GM18858 (cell line): ENCODE measurements around the gene RPS15.
A peak's percentile ranks its signal among the peaks of the same experiment; 100 is the strongest.

ENCODE experiments used
- ATAC-seq: cut with Tn5 transposase; IDR thresholded peaks from one replicate; pipeline ENCODE4 v1.9.1; 2021; ENCODE audit not compliant: unreplicated experiment

Gene RPS15

GRCh38 chr19:1401889-1402217 is 36.3 kb upstream of the RPS15 start:
- ATAC-seq, result no peak

- no peak for ATAC-seq
These were observed 35.7 kb upstream of the RPS15 start for GRCh38 chr19:1402411-1403070.

GRCh38 chr19:1406774-1407527 is 31.2 kb upstream of the RPS15 start:
- peak; percentile 68 for ATAC-seq

- ATAC-seq, result no peak
These were observed 30.5 kb upstream of the RPS15 start, which contains the start of gene DAZAP1 for GRCh38 chr19:1407528-1408299. DAZAP1 (plus strand) TSS chr19:1407586; CDS start chr19:1407774, 188 bp downstream.

GRCh38 chr19:1408300-1409203 is 29.6 kb upstream of the RPS15 start:
- ATAC-seq, result no peak

- no peak for ATAC-seq
These were observed 28.8 kb upstream of the RPS15 start for GRCh38 chr19:1409204-1410005.

- no peak for ATAC-seq
These were observed 27.9 kb upstream of the RPS15 start for GRCh38 chr19:1410136-1410786.

- no peak for ATAC-seq
These were observed 27.4 kb upstream of the RPS15 start for GRCh38 chr19:1410789-1411188.

- no peak for ATAC-seq
These were observed 26.7 kb upstream of the RPS15 start for GRCh38 chr19:1411255-1412191.

GRCh38 chr19:1412323-1412923 is 25.8 kb upstream of the RPS15 start:
- no peak for ATAC-seq

GRCh38 chr19:1412995-1413800 is 25.0 kb upstream of the RPS15 start:
- no peak for ATAC-seq

GRCh38 chr19:1416014-1416841 is 22.0 kb upstream of the RPS15 start:
- ATAC-seq, result no peak

- ATAC-seq, result no peak
These were observed 21.1 kb upstream of the RPS15 start for GRCh38 chr19:1417145-1417544.

GRCh38 chr19:1417681-1418495 is 20.3 kb upstream of the RPS15 start:
- no peak for ATAC-seq

GRCh38 chr19:1418496-1418775 is 19.8 kb upstream of the RPS15 start:
- ATAC-seq, result no peak
